Body of pancreas (tissue), 4 donors: ENCODE results near the gene C1orf198. TPM values are rescaled to one million over a fixed set of nuclear protein-coding genes. Genes with fewer than 3 reads are reported as not detected.

Experiments
- ATAC-seq: fragments of 150-250 bp; one replicate; pipeline ENCODE4 v1.9.1; 2016
- DNase-seq, 4 donors: peaks; one replicate each; pipeline ENCODE4 v3.0.0-alpha.2; 2019
- H3K27ac ChIP-seq, 4 donors: fragments of 200-600 bp; sonication (generic); 1 replicate in 3 of 4; 2 replicates in 1 of 4; pipeline versions ENCODE4 v1.5.1 to v1.6.1; 2016 to 2019; ENCODE audit warnings: mild to moderate bottlenecking in 1 of 4, mixed read lengths in 1 of 4, moderate library complexity in 1 of 4
- H3K27me3 ChIP-seq, 2 donors: fragments of 200-600 bp; sonication (generic); one replicate each; pipeline ENCODE4 v1.6.0; 2016; ENCODE audit warnings: mild to moderate bottlenecking in 1 of 2
- H3K36me3 ChIP-seq, 2 donors: fragments of 200-600 bp; sonication (generic); replicated peaks in 1 of 2; 2 replicates each; pipeline ENCODE4 v1.5.1; 2016; ENCODE audit warnings: low read depth in 2 of 2; ENCODE audit not compliant: insufficient read depth in 1 of 2
- H3K4me1 ChIP-seq: fragments of 200-600 bp; sonication (generic); one replicate; pipeline ENCODE4 v1.6.0; 2016
- H3K4me3 ChIP-seq, 2 donors: fragments of 200-600 bp; sonication (generic); 1 replicate in 1 of 2; 2 replicates in 1 of 2; pipeline ENCODE4 v1.5.1; 2016 to 2019
- H3K9me3 ChIP-seq, 3 donors: fragments of 200-600 bp; sonication (generic); 1 replicate in 2 of 3; 2 replicates in 1 of 3; pipeline ENCODE4 v1.5.1; 2016
- CTCF ChIP-seq, 7 experiments: fragments of 450-650 bp in 4 of 7; fragments of 200-600 bp in 3 of 7; sonication (generic) in 3 of 7; IDR thresholded peaks; one replicate each; pipeline ENCODE4 v1.5.1; 2016 to 2019; ENCODE audit warnings: antibody characterized with exemption in 7 of 7
- POLR2A ChIP-seq, 3 donors: fragments of 450-650 bp; IDR thresholded peaks; one replicate each; pipeline ENCODE4 v1.6.1; 2016; ENCODE audit warnings: antibody characterized with exemption in 3 of 3, mild to moderate bottlenecking in 2 of 3
- WGBS, 2 donors: methylation state at CpG; one replicate each; pipeline ENCODE4 v1.1.5; 2017; 5-methylcytosine and 5-hydroxymethylcytosine counted together
- intact Hi-C: fragments of 100-400 bp; cut with DNase I; formaldehyde crosslinking; loops from one replicate; pipeline ENCODE4 v1.15.1; 2023
- total RNA-seq, 2 donors: library from RNA; depleted of rRNA; stranded (reverse); fragments of >200 nt; gene quantifications; one replicate each; pipeline ENCODE4 v1.1.0, GENCODE V29; 2016

Gene C1orf198
- total RNA-seq, 2 donors from 2014 or later: 29.0 to 66.7 TPM

GRCh38 chr1:230858918-230859729 is 9.2 kb downstream of the C1orf198 start:
- no peaks in the 10 kb centered on the region for H3K36me3 ChIP-seq
- H3K4me3 ChIP-seq: no peak overlapping the region
- no peaks in the 10 kb centered on the region for H3K9me3 ChIP-seq
- DNase-seq: no peak
- peak overlapping the region in 3 of 4 donors; percentile 48 to 73 (median 51) for H3K27ac ChIP-seq
- no peak for ATAC-seq
- intact Hi-C loops: no loop called here
- H3K27me3 ChIP-seq: no peaks in the 10 kb centered on the region
- WGBS, 2 donors: 72 to 80% methylated on average over 12 of the region's 12 CpGs
- TF ChIP-seq POLR2A (IDR thresholded peaks at IDR 0.05) (no peak), CTCF (IDR thresholded peaks at IDR 0.05) (no peak)
- H3K4me1 ChIP-seq: peaks cover 55% of the 10 kb centered on the region

GRCh38 chr1:230858236-230858820 is 10.0 kb downstream of the C1orf198 start:
- Histone ChIP-seq H3K27me3 (no peaks in the 10 kb centered on the region), H3K4me1 (peaks cover 51% of the 10 kb centered on the region), H3K36me3 (no peaks in the 10 kb centered on the region), H3K4me3 (no peak overlapping the region), H3K27ac (peak overlapping the region in 3 of 4 donors; percentile 48 to 73 (median 51)), H3K9me3 (peaks cover 0 to under 1% (median 0%) of the 10 kb centered on the region in 3 donors)
- DNase-seq (no peak), ATAC-seq (peak; percentile 31)
- WGBS, 2 donors: 61 to 76% methylated on average over 7 of the region's 7 CpGs
- TF ChIP-seq POLR2A (IDR thresholded peaks at IDR 0.05) (no peak), CTCF (IDR thresholded peaks at IDR 0.05) (no peak)
- intact Hi-C loops: no loop called here

- ATAC-seq (no peak), DNase-seq (no peak)
- Histone ChIP-seq H3K36me3 (peaks cover 0 to 1% of the 10 kb centered on the region in 2 donors), H3K4me3 (no peak overlapping the region), H3K27me3 (no peaks in the 10 kb centered on the region), H3K27ac (peak overlapping the region in 3 of 4 donors; percentile 37 to 73 (median 51)), H3K4me1 (peaks cover 46% of the 10 kb centered on the region), H3K9me3 (peaks cover 0 to 6% (median 0%) of the 10 kb centered on the region in 3 donors)
- WGBS, 2 donors: 64 to 81% methylated on average over 1 of the region's 1 CpG
- intact Hi-C loops: no loop called here
- TF ChIP-seq POLR2A (IDR thresholded peaks at IDR 0.05) (no peak), CTCF (IDR thresholded peaks at IDR 0.05) (no peak)
Measured at GRCh38 chr1:230857822-230858221, 10.5 kb downstream of the C1orf198 start.

GRCh38 chr1:230857077-230857476 is 11.2 kb downstream of the C1orf198 start:
- TF ChIP-seq CTCF (IDR thresholded peaks at IDR 0.05) (no peak), POLR2A (IDR thresholded peaks at IDR 0.05) (no peak)
- Histone ChIP-seq H3K4me1 (peaks cover 42% of the 10 kb centered on the region), H3K27me3 (no peaks in the 10 kb centered on the region), H3K27ac (peak overlapping the region in 3 of 4 donors; percentile 37 to 73 (median 51)), H3K9me3 (peaks cover 0 to 7% (median 0%) of the 10 kb centered on the region in 3 donors), H3K36me3 (peaks cover 0 to 2% of the 10 kb centered on the region in 2 donors), H3K4me3 (no peak overlapping the region)
- intact Hi-C loops: no loop called here
- no peak for DNase-seq
- 89 to 90% methylated on average over 13 of the region's 13 CpGs for WGBS, 2 donors
- no peak for ATAC-seq
